GM23338 (cell line): ENCODE measurements around the gene EXOC3. TPM values are rescaled to one million over a fixed set of nuclear protein-coding genes. Genes with fewer than 3 reads are reported as not detected.

Experiments
- ATAC-seq: fragments of 200-7000 bp; cut with Tn5 transposase; 3 replicates; pipeline ENCODE4 v1.9.1; 2020
- DNase-seq: peaks from one replicate; pipeline ENCODE4 v3.0.0-alpha.2; 2015; ENCODE audit warnings: low spot score
- H2AFZ ChIP-seq: fragments of 200-600 bp; sonication (generic); 2 replicates; pipeline ENCODE4 v1.8.0; 2016; ENCODE audit warnings: antibody characterized with exemption, mild to moderate bottlenecking, moderate library complexity
- H3F3A ChIP-seq: fragments of 200-600 bp; sonication (generic); replicated peaks from 2 replicates; pipeline ENCODE4 v1.8.0; 2017; ENCODE audit warnings: antibody characterized with exemption, mixed run types, low read depth
- H3K27ac ChIP-seq: fragments of 200-600 bp; sonication (generic); 2 replicates; pipeline ENCODE4 v1.6.1; 2016; ENCODE audit warnings: low read depth
- H3K27me3 ChIP-seq: fragments of 200-600 bp; sonication (generic); 2 replicates; pipeline ENCODE4 v1.8.0; 2016; ENCODE audit warnings: mild to moderate bottlenecking, mixed run types, moderate library complexity; ENCODE audit not compliant: insufficient read depth
- H3K36me3 ChIP-seq: fragments of 200-600 bp; sonication (generic); 2 replicates; pipeline ENCODE4 v1.8.0; 2016; ENCODE audit warnings: mild to moderate bottlenecking; ENCODE audit not compliant: insufficient read depth
- H3K4me1 ChIP-seq: fragments of 200-600 bp; sonication (generic); 2 replicates; pipeline ENCODE4 v1.8.0; 2016; ENCODE audit warnings: mild to moderate bottlenecking, moderate library complexity; ENCODE audit not compliant: insufficient read depth
- H3K4me2 ChIP-seq: fragments of 200-600 bp; sonication (generic); 2 replicates; pipeline ENCODE4 v1.7.1; 2017; ENCODE audit warnings: mixed run types
- H3K4me3 ChIP-seq: fragments of 200-600 bp; sonication (generic); 2 replicates; pipeline ENCODE4 v1.6.1; 2016; ENCODE audit warnings: mixed run types
- H3K79me2 ChIP-seq: fragments of 200-600 bp; sonication (generic); replicated peaks from 2 replicates; pipeline ENCODE4 v1.8.0; 2017; ENCODE audit warnings: mild to moderate bottlenecking; ENCODE audit not compliant: insufficient read depth
- H3K9me2 ChIP-seq: fragments of 200-600 bp; sonication (generic); 2 replicates; pipeline ENCODE4 v1.8.0; 2017; ENCODE audit not compliant: insufficient read depth
- H4K20me1 ChIP-seq: fragments of 200-600 bp; sonication (generic); replicated peaks from 2 replicates; pipeline ENCODE4 v1.8.0; 2017; ENCODE audit warnings: mild to moderate bottlenecking; ENCODE audit not compliant: insufficient read depth
- H3K27ac Mint-ChIP-seq: 2 replicates; pipeline ENCODE4 v1.8.0; 2020; ENCODE audit warnings: inconsistent platforms, mild to moderate bottlenecking, moderate library complexity, mixed read lengths
- H3K27me3 Mint-ChIP-seq: 3 replicates; pipeline ENCODE4 v1.8.0; 2022; ENCODE audit warnings: low read depth, mild to moderate bottlenecking, moderate library complexity, mixed read lengths, inconsistent platforms; ENCODE audit not compliant: insufficient read depth, poor library complexity
- H3K36me3 Mint-ChIP-seq: 3 replicates; pipeline ENCODE4 v1.8.0; 2021; ENCODE audit warnings: low read depth, mild to moderate bottlenecking, inconsistent platforms, moderate library complexity, mixed read lengths
- H3K4me1 Mint-ChIP-seq: 3 replicates; pipeline ENCODE4 v1.8.0; 2020; ENCODE audit warnings: mild to moderate bottlenecking, inconsistent platforms, mixed read lengths
- H3K4me3 Mint-ChIP-seq: 3 replicates; pipeline ENCODE4 v1.8.0; 2021; ENCODE audit warnings: moderate library complexity, mild to moderate bottlenecking, inconsistent platforms, mixed read lengths
- H3K9me3 Mint-ChIP-seq: 3 replicates; pipeline ENCODE4 v1.8.0; 2020; ENCODE audit warnings: moderate library complexity, mild to moderate bottlenecking, inconsistent platforms, mixed read lengths
- CREB1 ChIP-seq: fragments of 250-450 bp; sonication (Bioruptor Pico); IDR thresholded peaks from 2 replicates; pipeline ENCODE4 v1.5.0; 2020; ENCODE audit warnings: low read depth, mild to moderate bottlenecking, moderate library complexity
- EZH2 ChIP-seq: fragments of 200-600 bp; sonication (generic); IDR thresholded peaks from one replicate; pipeline ENCODE4 v1.8.0; 2017; ENCODE audit warnings: antibody characterized with exemption, mild to moderate bottlenecking, low read depth; ENCODE audit not compliant: unreplicated experiment
- EZH2phosphoT487 ChIP-seq: fragments of 200-600 bp; sonication (generic); IDR thresholded peaks from one replicate; pipeline ENCODE4 v1.8.1; 2018; ENCODE audit warnings: antibody characterized with exemption; ENCODE audit not compliant: unreplicated experiment
- JUNB ChIP-seq: IDR thresholded peaks from one replicate; pipeline ENCODE4 v1.6.1; 2016; ENCODE audit warnings: antibody characterized with exemption; ENCODE audit not compliant: unreplicated experiment
- NANOG ChIP-seq: IDR thresholded peaks from 2 replicates; pipeline ENCODE4 v1.6.1; 2016; ENCODE audit warnings: antibody characterized with exemption, borderline replicate concordance
- POLR2AphosphoS5 ChIP-seq: IDR thresholded peaks from 2 replicates; pipeline ENCODE4 v1.6.1; 2016; ENCODE audit warnings: antibody characterized with exemption, low read depth
- STAT1 ChIP-seq: IDR thresholded peaks from one replicate; pipeline ENCODE4 v1.6.1; 2016; ENCODE audit warnings: antibody characterized with exemption; ENCODE audit not compliant: unreplicated experiment
- ZNF114 ChIP-seq: fragments of 250-450 bp; sonication (Bioruptor Pico); IDR thresholded peaks from 2 replicates; pipeline ENCODE4 v1.5.0; 2020; ENCODE audit warnings: mild to moderate bottlenecking, moderate library complexity
- ZNF331 ChIP-seq: fragments of 250-450 bp; sonication (Bioruptor Pico); IDR thresholded peaks from 2 replicates; pipeline ENCODE4 v1.5.0; 2020; ENCODE audit warnings: low read depth, mild to moderate bottlenecking, moderate library complexity
- polyA plus RNA-seq: library from polyadenylated mRNA; unstranded; fragments of >200 nt; fragmentation: Nextera tagmentation; extraction: Ambion mirVana; gene quantifications from 2 replicates; pipeline ENCODE4 v1.2.1, GENCODE V29; 2016
- total RNA-seq: library from RNA; depleted of rRNA; stranded (reverse); fragments of >200 nt; shearing (Covaris generic); gene quantifications from 2 replicates; pipeline ENCODE4 v1.2.3, GENCODE V29; 2014
- TF ChIP-seq, protein P1 (sequence below): IDR thresholded peaks from one replicate; pipeline ENCODE4 v1.6.1; 2018; ENCODE audit warnings: antibody characterized with exemption; ENCODE audit not compliant: unreplicated experiment
- TF ChIP-seq, protein P2 (sequence below), 2 experiments: fragments of 200-600 bp in 1 of 2; sonication (generic) in 1 of 2; conservative IDR thresholded peaks; 2 replicates each; pipeline versions ENCODE4 v1.5.1 to v1.6.1; 2016 to 2017; ENCODE audit warnings: antibody characterized with exemption in 2 of 2, low read depth in 2 of 2, mild to moderate bottlenecking in 2 of 2, moderate library complexity in 1 of 2
- TF ChIP-seq, protein P3 (sequence below): IDR thresholded peaks from 2 replicates; pipeline ENCODE4 v1.6.1; 2016; ENCODE audit warnings: antibody characterized with exemption

The EXOC3 gene
- total and polyA plus RNA-seq, 2 experiments from 2014 or later: 13.4 to 31.6 TPM

DNA sequence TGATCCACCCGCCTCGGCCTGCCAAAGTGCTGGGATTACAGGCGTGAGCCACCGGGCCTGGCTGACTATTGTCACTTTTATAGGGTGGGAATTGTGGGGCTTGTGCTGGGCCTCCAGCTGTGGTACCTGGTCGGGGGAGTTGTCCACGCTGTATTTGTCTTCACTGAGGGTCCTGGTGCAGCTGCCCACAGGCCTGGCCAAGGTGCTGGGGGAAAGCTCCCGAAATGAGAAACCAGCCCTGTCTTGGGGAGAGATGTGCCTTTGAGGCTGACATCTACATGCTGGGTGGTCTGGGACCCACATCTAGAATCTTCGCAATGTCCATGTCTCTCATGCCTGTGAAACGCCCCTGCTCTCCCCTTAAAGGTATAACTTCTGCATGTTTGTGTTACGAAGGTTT lies 2.6 kb downstream of the EXOC3 start (continued):
- TF ChIP-seq, protein P1, sequence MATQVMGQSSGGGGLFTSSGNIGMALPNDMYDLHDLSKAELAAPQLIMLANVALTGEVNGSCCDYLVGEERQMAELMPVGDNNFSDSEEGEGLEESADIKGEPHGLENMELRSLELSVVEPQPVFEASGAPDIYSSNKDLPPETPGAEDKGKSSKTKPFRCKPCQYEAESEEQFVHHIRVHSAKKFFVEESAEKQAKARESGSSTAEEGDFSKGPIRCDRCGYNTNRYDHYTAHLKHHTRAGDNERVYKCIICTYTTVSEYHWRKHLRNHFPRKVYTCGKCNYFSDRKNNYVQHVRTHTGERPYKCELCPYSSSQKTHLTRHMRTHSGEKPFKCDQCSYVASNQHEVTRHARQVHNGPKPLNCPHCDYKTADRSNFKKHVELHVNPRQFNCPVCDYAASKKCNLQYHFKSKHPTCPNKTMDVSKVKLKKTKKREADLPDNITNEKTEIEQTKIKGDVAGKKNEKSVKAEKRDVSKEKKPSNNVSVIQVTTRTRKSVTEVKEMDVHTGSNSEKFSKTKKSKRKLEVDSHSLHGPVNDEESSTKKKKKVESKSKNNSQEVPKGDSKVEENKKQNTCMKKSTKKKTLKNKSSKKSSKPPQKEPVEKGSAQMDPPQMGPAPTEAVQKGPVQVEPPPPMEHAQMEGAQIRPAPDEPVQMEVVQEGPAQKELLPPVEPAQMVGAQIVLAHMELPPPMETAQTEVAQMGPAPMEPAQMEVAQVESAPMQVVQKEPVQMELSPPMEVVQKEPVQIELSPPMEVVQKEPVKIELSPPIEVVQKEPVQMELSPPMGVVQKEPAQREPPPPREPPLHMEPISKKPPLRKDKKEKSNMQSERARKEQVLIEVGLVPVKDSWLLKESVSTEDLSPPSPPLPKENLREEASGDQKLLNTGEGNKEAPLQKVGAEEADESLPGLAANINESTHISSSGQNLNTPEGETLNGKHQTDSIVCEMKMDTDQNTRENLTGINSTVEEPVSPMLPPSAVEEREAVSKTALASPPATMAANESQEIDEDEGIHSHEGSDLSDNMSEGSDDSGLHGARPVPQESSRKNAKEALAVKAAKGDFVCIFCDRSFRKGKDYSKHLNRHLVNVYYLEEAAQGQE: no peak
- TF ChIP-seq, protein P2, sequence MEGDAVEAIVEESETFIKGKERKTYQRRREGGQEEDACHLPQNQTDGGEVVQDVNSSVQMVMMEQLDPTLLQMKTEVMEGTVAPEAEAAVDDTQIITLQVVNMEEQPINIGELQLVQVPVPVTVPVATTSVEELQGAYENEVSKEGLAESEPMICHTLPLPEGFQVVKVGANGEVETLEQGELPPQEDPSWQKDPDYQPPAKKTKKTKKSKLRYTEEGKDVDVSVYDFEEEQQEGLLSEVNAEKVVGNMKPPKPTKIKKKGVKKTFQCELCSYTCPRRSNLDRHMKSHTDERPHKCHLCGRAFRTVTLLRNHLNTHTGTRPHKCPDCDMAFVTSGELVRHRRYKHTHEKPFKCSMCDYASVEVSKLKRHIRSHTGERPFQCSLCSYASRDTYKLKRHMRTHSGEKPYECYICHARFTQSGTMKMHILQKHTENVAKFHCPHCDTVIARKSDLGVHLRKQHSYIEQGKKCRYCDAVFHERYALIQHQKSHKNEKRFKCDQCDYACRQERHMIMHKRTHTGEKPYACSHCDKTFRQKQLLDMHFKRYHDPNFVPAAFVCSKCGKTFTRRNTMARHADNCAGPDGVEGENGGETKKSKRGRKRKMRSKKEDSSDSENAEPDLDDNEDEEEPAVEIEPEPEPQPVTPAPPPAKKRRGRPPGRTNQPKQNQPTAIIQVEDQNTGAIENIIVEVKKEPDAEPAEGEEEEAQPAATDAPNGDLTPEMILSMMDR (conservative IDR thresholded peaks at IDR 0.05; ENCODE audit: low read depth in 2 of 2): no peak
- TF ChIP-seq STAT1 (no peak), JUNB (no peak), EZH2phosphoT487 (no peak), ZNF331 (CRISPR knock-in tag) (no peak), NANOG (no peak), ZNF114 (no peak)
- TF ChIP-seq, protein P3, sequence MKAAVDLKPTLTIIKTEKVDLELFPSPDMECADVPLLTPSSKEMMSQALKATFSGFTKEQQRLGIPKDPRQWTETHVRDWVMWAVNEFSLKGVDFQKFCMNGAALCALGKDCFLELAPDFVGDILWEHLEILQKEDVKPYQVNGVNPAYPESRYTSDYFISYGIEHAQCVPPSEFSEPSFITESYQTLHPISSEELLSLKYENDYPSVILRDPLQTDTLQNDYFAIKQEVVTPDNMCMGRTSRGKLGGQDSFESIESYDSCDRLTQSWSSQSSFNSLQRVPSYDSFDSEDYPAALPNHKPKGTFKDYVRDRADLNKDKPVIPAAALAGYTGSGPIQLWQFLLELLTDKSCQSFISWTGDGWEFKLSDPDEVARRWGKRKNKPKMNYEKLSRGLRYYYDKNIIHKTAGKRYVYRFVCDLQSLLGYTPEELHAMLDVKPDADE: no peak

DNA sequence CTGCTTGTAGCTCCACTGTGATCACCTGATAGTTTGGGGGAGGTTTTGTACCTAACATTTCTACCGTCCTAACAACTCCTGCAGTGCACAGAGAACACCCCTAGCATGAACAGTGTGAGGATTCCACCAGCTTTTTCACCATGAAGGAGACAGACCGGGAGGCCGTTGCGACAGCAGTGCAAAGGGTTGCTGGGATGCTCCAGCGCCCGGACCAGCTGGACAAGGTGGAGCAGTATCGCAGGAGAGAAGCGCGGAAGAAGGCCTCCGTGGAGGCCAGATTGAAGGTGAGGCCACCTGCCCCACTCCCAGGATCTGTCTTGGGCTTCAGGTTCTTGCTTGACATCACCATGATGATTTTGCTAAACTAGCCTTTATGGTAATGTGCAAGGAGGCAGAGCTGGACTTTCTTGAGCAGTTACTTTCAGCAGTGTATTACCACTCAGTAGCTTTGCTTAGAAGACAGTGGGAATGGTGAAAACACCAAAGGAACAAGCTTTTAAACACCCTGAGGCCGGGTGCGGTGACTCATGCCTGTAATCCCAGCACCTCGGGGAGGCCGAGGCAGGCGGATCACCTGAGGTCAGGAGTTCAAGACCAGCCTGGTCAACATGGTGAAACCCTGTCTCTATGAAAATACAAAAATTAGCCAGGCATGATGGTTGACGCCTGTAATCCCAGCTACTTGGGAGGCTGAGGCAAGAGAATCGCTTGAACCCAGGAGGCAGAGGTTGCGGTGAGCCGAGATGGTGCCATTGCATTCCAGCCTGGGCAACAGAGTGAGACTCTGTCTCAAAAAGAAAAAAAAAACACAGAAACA lies 3.3 kb downstream of the EXOC3 start:
- Histone ChIP-seq H3K27ac (no peak overlapping the region), H3K79me2 (peaks cover 18% of the 10 kb centered on the region), H3K4me3 (no peak overlapping the region), H3K4me2 (no peak overlapping the region), H3K4me1 (peaks cover 6% of the 10 kb centered on the region; the same call in 1 of the 2 replicates), H3K36me3 (peaks cover 18% of the 10 kb centered on the region), H4K20me1 (peaks cover 7% of the 10 kb centered on the region), H3K9me2 (no peaks in the 10 kb centered on the region), H3K27me3 (no peaks in the 10 kb centered on the region), H2AFZ (no peak overlapping the region), H3F3A (no peaks in the 10 kb centered on the region)
- no peak overlapping the region for H3K4me3 Mint-ChIP-seq
- DNase-seq (no peak), ATAC-seq (no peak)
- TF ChIP-seq, protein P1: no peak
- TF ChIP-seq CREB1 (CRISPR knock-in tag) (no peak), ZNF114 (no peak), POLR2AphosphoS5 (no peak), EZH2 (no peak), STAT1 (no peak)
- H3K4me1 Mint-ChIP-seq: peaks cover 3% of the 10 kb centered on the region; the same call in 2 of the 3 replicates
- H3K9me3 Mint-ChIP-seq: peaks cover 3% of the 10 kb centered on the region; the same call in 1 of the 3 replicates
- no peak overlapping the region for H3K27ac Mint-ChIP-seq
- H3K36me3 Mint-ChIP-seq: peaks cover 39% of the 10 kb centered on the region
- H3K27me3 Mint-ChIP-seq: peaks cover 14% of the 10 kb centered on the region
